K562 (cell line): ENCODE results near the gene PRCC. TPM values are rescaled to one million over a fixed set of nuclear protein-coding genes. Genes with fewer than 3 reads are reported as not detected.

Source experiments
- ATAC-seq: fragments of 200-7000 bp; cut with Tn5 transposase; 3 replicates; pipeline ENCODE4 v1.9.1; 2020; ENCODE audit warnings: moderate library complexity
- BruUV-seq: library from RNA; stranded (reverse); fragments of 400-500 nt; replicated peaks from 2 replicates; lab custom pipeline; 2021; lab: Mats Ljungman, UMichigan
- CTCF ChIA-PET: fragments of 300-600 bp; formaldehyde crosslinking; extraction: SDS; loops from one replicate; lab custom pipeline; 2021; ENCODE audit warnings: low intra/inter-chr PET ratio; lab: Yijun Ruan, JAX
- POLR2A ChIA-PET: fragments of 300-600, 350-650 bp; sonication (Branson Sonifier 250); formaldehyde crosslinking; extraction: SDS; loops from one replicate; lab custom pipeline; 2021; ENCODE audit warnings: antibody characterized with exemption, inconsistent platforms; lab: Yijun Ruan, JAX
- DNase-seq, 4 experiments: peaks; one replicate each; pipeline versions ENCODE4 v3.0.0 to v3.0.0-alpha.2; 2011 to 2018; ENCODE audit warnings: low spot score in 3 of 4, mixed read lengths in 3 of 4; ENCODE audit errors: extremely low read depth in 1 of 4
- FAIRE-seq: peaks from 2 replicates; lab custom pipeline; 2011; peaks lifted over from hg19 to GRCh38; lab: Jason Lieb, UNC
- H2AFZ ChIP-seq: 2 replicates; pipeline ENCODE4 v1.6.0; 2011; ENCODE audit warnings: low read depth, low read length, control low read depth, inconsistent platforms
- H3K27ac ChIP-seq: fragments of 200-600 bp; 3 replicates; pipeline ENCODE4 v1.8.0; 2011; ENCODE audit warnings: low read depth, mild to moderate bottlenecking, control low read depth, inconsistent platforms, low read length, moderate library complexity, mixed read lengths; ENCODE audit errors: extremely low read depth
- H3K27me3 ChIP-seq, 2 experiments: fragments of 300-600 bp in 1 of 2; 2 replicates in 1 of 2; 3 replicates in 1 of 2; pipeline versions ENCODE4 v1.6.0 to v1.8.0; 2011; ENCODE audit warnings: inconsistent platforms in 2 of 2, low read length in 2 of 2, mild to moderate bottlenecking in 1 of 2, mixed read lengths in 1 of 2, moderate library complexity in 1 of 2; ENCODE audit not compliant: control insufficient read depth in 2 of 2, insufficient read depth in 2 of 2
- H3K36me3 ChIP-seq: fragments of 300-600 bp; 3 replicates; pipeline ENCODE4 v1.8.0; 2011; ENCODE audit warnings: mild to moderate bottlenecking, low read length, inconsistent platforms; ENCODE audit not compliant: control insufficient read depth, insufficient read depth
- H3K4me1 ChIP-seq, 2 experiments: fragments of 200-600 bp in 1 of 2; replicated peaks in 1 of 2; 2 replicates in 1 of 2; 3 replicates in 1 of 2; pipeline versions ENCODE4 v1.5.1 to v1.8.0; 2011; ENCODE audit warnings: inconsistent platforms in 2 of 2, low read length in 2 of 2, mild to moderate bottlenecking in 1 of 2, mixed read lengths in 1 of 2, moderate library complexity in 1 of 2; ENCODE audit not compliant: control insufficient read depth in 2 of 2, insufficient read depth in 2 of 2
- H3K4me2 ChIP-seq: 2 replicates; pipeline ENCODE4 v1.6.1; 2011; ENCODE audit warnings: low read length, control low read depth, inconsistent platforms, mixed read lengths; ENCODE audit not compliant: insufficient read depth
- H3K4me3 ChIP-seq: fragments of 200-600 bp; sonication (generic), shearing (Covaris generic); 2 replicates; pipeline ENCODE4 v1.5.1; 2016; ENCODE audit warnings: control low read depth, inconsistent platforms
- H3K79me2 ChIP-seq: fragments of 200-600 bp; 3 replicates; pipeline ENCODE4 v1.8.0; 2011; ENCODE audit warnings: low read length, inconsistent platforms; ENCODE audit not compliant: control insufficient read depth, insufficient read depth
- H3K9ac ChIP-seq, 2 experiments: 2 replicates each; pipeline versions ENCODE4 v1.6.0 to v1.6.1; 2011; ENCODE audit warnings: low read depth in 2 of 2, low read length in 2 of 2, control low read depth in 1 of 2, inconsistent platforms in 1 of 2, mild to moderate bottlenecking in 1 of 2, mixed read lengths in 1 of 2; ENCODE audit not compliant: insufficient read depth in 1 of 2
- H3K9me1 ChIP-seq: one replicate; pipeline ENCODE4 v1.6.0; 2011; ENCODE audit warnings: inconsistent platforms, mild to moderate bottlenecking, low read length, moderate library complexity; ENCODE audit not compliant: control insufficient read depth, insufficient read depth
- H3K9me3 ChIP-seq: replicated peaks from 2 replicates; pipeline ENCODE4 v1.5.1; 2011; ENCODE audit warnings: low read depth, low read length, inconsistent platforms; ENCODE audit not compliant: control insufficient read depth, insufficient read depth
- H4K20me1 ChIP-seq: replicated peaks from 2 replicates; pipeline ENCODE4 v1.6.1; 2011; ENCODE audit warnings: low read length, inconsistent platforms, mixed read lengths; ENCODE audit not compliant: control insufficient read depth, insufficient read depth
- ARHGAP35 ChIP-seq: fragments of 450-650 bp; IDR thresholded peaks from 2 replicates; pipeline ENCODE4 v1.6.1; 2018; ENCODE audit not compliant: partially characterized antibody
- C11orf30 ChIP-seq: fragments of 450-650 bp; IDR thresholded peaks from 2 replicates; pipeline ENCODE4 v1.6.1; 2016; ENCODE audit warnings: low read depth, mild to moderate bottlenecking
- CBX1 ChIP-seq: sonication (generic); IDR thresholded peaks from 2 replicates; pipeline ENCODE4 v1.6.1; 2016; ENCODE audit warnings: antibody characterized with exemption, low read depth, mild to moderate bottlenecking
- CREBBP ChIP-seq: IDR thresholded peaks from one replicate; pipeline ENCODE4 v1.6.1; 2012; ENCODE audit warnings: low read depth, mild to moderate bottlenecking, control low read depth, inconsistent platforms, low read length
- DPF2 ChIP-seq: fragments of 450-650 bp; IDR thresholded peaks from 2 replicates; pipeline ENCODE4 v1.6.1; 2016
- GABPB1 ChIP-seq: sonication (generic); formaldehyde crosslinking; IDR thresholded peaks from 2 replicates; pipeline ENCODE4 v1.8.0; 2022; ENCODE audit warnings: mild to moderate bottlenecking, missing genetic modification reagents
- HDAC2 ChIP-seq: fragments of 450-650 bp; IDR thresholded peaks from 2 replicates; pipeline ENCODE4 v1.6.1; 2016; ENCODE audit warnings: mild to moderate bottlenecking
- KAT2B ChIP-seq: IDR thresholded peaks from one replicate; pipeline ENCODE4 v1.6.1; 2012; ENCODE audit warnings: low read depth, mild to moderate bottlenecking, control low read depth, inconsistent platforms, low read length, moderate library complexity
- KHSRP ChIP-seq: fragments of 450-650 bp; IDR thresholded peaks from 2 replicates; pipeline ENCODE4 v1.6.1; 2017
- MAFF ChIP-seq: IDR thresholded peaks from 2 replicates; pipeline ENCODE4 v1.6.1; 2012; ENCODE audit warnings: low read length, improper control_type of control experiment
- MAFG ChIP-seq: fragments of 450-650 bp; conservative IDR thresholded peaks from 2 replicates; pipeline ENCODE4 v1.6.1; 2016; ENCODE audit warnings: missing genetic modification characterization, missing compliant biosample characterization
- MAFK ChIP-seq: IDR thresholded peaks from 2 replicates; pipeline ENCODE4 v1.6.1; 2011; ENCODE audit warnings: low read length, improper control_type of control experiment
- MXI1 ChIP-seq: IDR thresholded peaks from 2 replicates; pipeline ENCODE4 v1.6.1; 2011; ENCODE audit warnings: low read depth, mild to moderate bottlenecking, improper control_type of control experiment, low read length
- NCOA1 ChIP-seq: fragments of 450-650 bp; IDR thresholded peaks from 2 replicates; pipeline ENCODE4 v1.6.1; 2016; ENCODE audit warnings: low read depth
- SAFB2 ChIP-seq: fragments of 200-400 bp; formaldehyde crosslinking; IDR thresholded peaks from 2 replicates; pipeline ENCODE4 v1.6.1; 2018; ENCODE audit warnings: borderline replicate concordance, low read length, low read depth, moderate library complexity; ENCODE audit not compliant: severe bottlenecking
- SP2 ChIP-seq: IDR thresholded peaks from 2 replicates; pipeline ENCODE4 v1.6.1; 2011; ENCODE audit warnings: mild to moderate bottlenecking, low read depth, low read length, moderate library complexity; ENCODE audit not compliant: poor library complexity, severe bottlenecking; ENCODE audit errors: extremely low read depth
- SRSF3 ChIP-seq: fragments of 200-400 bp; formaldehyde crosslinking; IDR thresholded peaks from 2 replicates; pipeline ENCODE4 v1.6.1; 2016; ENCODE audit warnings: mild to moderate bottlenecking, low read length, moderate library complexity; ENCODE audit not compliant: insufficient read depth
- TAF9B ChIP-seq: fragments of 450-650 bp; IDR thresholded peaks from 2 replicates; pipeline ENCODE4 v1.6.1; 2018; ENCODE audit warnings: mild to moderate bottlenecking; ENCODE audit not compliant: partially characterized antibody
- ZNF316 ChIP-seq: fragments of 450-650 bp; IDR thresholded peaks from 2 replicates; pipeline ENCODE4 v1.6.1; 2016
- WGBS: fragments of 100-300 bp; shearing (Covaris generic); methylation state at CpG from one replicate; pipeline ENCODE4 v1.1.6; 2016; ENCODE audit warnings: low coverage, mixed read lengths; ENCODE audit not compliant: insufficient coverage; ENCODE audit errors: missing lambda C conversion rate; 5-methylcytosine and 5-hydroxymethylcytosine counted together
- in situ Hi-C: fragments of 300-500 bp; cut with MboI; formaldehyde crosslinking; loops from 4 replicates; pipeline ENCODE4 v1.15.0; 2018; ENCODE audit warnings: inconsistent platforms, mixed read lengths
- intact Hi-C: fragments of 100-400 bp; cut with micrococcal nuclease; formaldehyde crosslinking; loops from 2 replicates; pipeline ENCODE4 v1.14.2; 2022
- polyA plus RNA-seq, 8 experiments: library from polyadenylated mRNA; depleted of rRNA in 4 of 8; stranded (reverse) in 5 of 8; unstranded in 3 of 8; fragments of >200 nt; fragmentation: Nextera tagmentation in 2 of 8; fragmentation: Illumina TruSeq in 1 of 8; extraction: Ambion mirVana in 2 of 8; extraction: Trizol in 1 of 8; gene quantifications; 2 replicates each; pipeline versions ENCODE4 v1.2.1 to v1.2.3, GENCODE V29; 2011 to 2014; ENCODE audit warnings: inconsistent platforms in 1 of 8, missing spikeins in 1 of 8
- total RNA-seq, 7 experiments: library from RNA; depleted of rRNA in 6 of 7; stranded (reverse); fragments of >200 nt in 6 of 7; fragmentation: Illumina TruSeq in 2 of 7; extraction: Trizol in 2 of 7; gene quantifications; 2 replicates each; pipeline versions ENCODE4 v1.2.1 to v1.2.3, GENCODE V29; 2011 to 2021; ENCODE audit warnings: low replicate concordance in 1 of 7
- TF ChIP-seq, protein P1 (sequence below): fragments of 450-650 bp; formaldehyde crosslinking; IDR thresholded peaks from 2 replicates; pipeline ENCODE4 v1.4.0; 2020; ENCODE audit warnings: mild to moderate bottlenecking, mixed read lengths
- TF ChIP-seq, protein P2 (sequence below): sonication (generic); formaldehyde crosslinking; IDR thresholded peaks from 2 replicates; pipeline ENCODE4 v1.5.0; 2020; ENCODE audit warnings: missing genetic modification reagents

PRCC gene
- total and polyA plus RNA-seq, 9 of the 15 experiments (the other 6 are each of a cell fraction or from before 2014, with no cell fraction given) = 23.9 to 201 (median 41.1) TPM

- no peaks in the 10 kb centered on the region for H3K9me3 ChIP-seq
- H3K36me3 ChIP-seq = peaks cover 78% of the 10 kb centered on the region; the same call in 2 of the 3 replicates
- intact Hi-C loops = no loop called here
- H3K27me3 ChIP-seq = no peaks in the 10 kb centered on the region
- H3K4me2 ChIP-seq = peak overlapping the region; percentile 98
- H3K4me1 ChIP-seq = peaks cover 18 to 21% of the 10 kb centered on the region in 2 experiments
- DNase-seq (peak in 1 of 4 experiments; percentile 43), ATAC-seq (peak; percentile 25), FAIRE-seq (peak; percentile 72)
- CTCF ChIA-PET = no interaction called here
- H3K9ac ChIP-seq = peak overlapping the region; percentile 87 to 93
- POLR2A ChIA-PET = interaction anchor here (0.6 to 3.1 kb wide), 12 partner anchors 11 to 79 kb away, joined by 3 to 49 read pairs (median 4); partner anchors contain the start of genes HDGF, ISG20L2, METTL25B and NES
- H3K79me2 ChIP-seq = peaks cover 37% of the 10 kb centered on the region
- WGBS = 0% methylated on average over 7 of the region's 7 CpGs
- peak overlapping the region; percentile 63 for H3K4me3 ChIP-seq
- TSS peak; percentile 26 for BruUV-seq
- H2AFZ ChIP-seq = peak overlapping the region; percentile 75
- peak overlapping the region; percentile 71 for H3K27ac ChIP-seq
- H4K20me1 ChIP-seq = peaks cover 1% of the 10 kb centered on the region
- no peaks in the 10 kb centered on the region for H3K9me1 ChIP-seq
- in situ Hi-C loops = loop anchor here (25.0 kb wide), 1 partner anchor 1428 kb away; the partner anchor contains the start of genes FDPS, PKLR and RUSC1
- TF ChIP-seq MAFG (tag) = peak; percentile 33; the same call in 1 of the 2 replicates
- no peak for TF ChIP-seq ARHGAP35
- TF ChIP-seq, protein P1, sequence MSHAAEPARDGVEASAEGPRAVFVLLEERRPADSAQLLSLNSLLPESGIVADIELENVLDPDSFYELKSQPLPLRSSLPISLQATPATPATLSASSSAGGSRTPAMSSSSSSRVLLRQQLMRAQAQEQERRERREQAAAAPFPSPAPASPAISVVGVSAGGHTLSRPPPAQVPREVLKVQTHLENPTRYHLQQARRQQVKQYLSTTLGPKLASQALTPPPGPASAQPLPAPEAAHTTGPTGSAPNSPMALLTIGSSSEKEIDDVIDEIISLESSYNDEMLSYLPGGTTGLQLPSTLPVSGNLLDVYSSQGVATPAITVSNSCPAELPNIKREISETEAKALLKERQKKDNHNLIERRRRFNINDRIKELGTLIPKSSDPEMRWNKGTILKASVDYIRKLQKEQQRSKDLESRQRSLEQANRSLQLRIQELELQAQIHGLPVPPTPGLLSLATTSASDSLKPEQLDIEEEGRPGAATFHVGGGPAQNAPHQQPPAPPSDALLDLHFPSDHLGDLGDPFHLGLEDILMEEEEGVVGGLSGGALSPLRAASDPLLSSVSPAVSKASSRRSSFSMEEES (CRISPR knock-in tag) = no peak
- TF ChIP-seq CREBBP = no peak
- TF ChIP-seq SAFB2 = no peak
- TF ChIP-seq CBX1 = 0 out of 2 replicates have a peak, but pooled peaks have one; percentile 8
- no peak for TF ChIP-seq MXI1
- TF ChIP-seq MAFK = no peak
- TF ChIP-seq GABPB1 (CRISPR knock-in tag) = no peak
- TF ChIP-seq DPF2 = 0 out of 2 replicates have a peak, but pooled peaks have one; percentile 26
- no peak for TF ChIP-seq TAF9B
- TF ChIP-seq SRSF3 = no peak
- no peak for TF ChIP-seq KAT2B
- TF ChIP-seq, protein P2, sequence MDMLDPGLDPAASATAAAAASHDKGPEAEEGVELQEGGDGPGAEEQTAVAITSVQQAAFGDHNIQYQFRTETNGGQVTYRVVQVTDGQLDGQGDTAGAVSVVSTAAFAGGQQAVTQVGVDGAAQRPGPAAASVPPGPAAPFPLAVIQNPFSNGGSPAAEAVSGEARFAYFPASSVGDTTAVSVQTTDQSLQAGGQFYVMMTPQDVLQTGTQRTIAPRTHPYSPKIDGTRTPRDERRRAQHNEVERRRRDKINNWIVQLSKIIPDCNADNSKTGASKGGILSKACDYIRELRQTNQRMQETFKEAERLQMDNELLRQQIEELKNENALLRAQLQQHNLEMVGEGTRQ (CRISPR knock-in tag) = no peak
- peak; percentile 90 for TF ChIP-seq ZNF316
- peak; percentile 62; the same call in 1 of the 2 replicates for TF ChIP-seq C11orf30
- no peak for TF ChIP-seq HDAC2
- no peak for TF ChIP-seq KHSRP
- TF ChIP-seq MAFF = peak; percentile 36
- no peak for TF ChIP-seq SP2
- no peak for TF ChIP-seq NCOA1
Observed at GRCh38 chr1:156740237-156740740, 27.0 kb upstream of the PRCC start.
